ENCODE data around the gene EFCAB5.

The EFCAB5 gene

GRCh38 chr17:29958947-29959657, 17.7 kb downstream of the EFCAB5 start:
- H3K9me2 ChIP-seq (replicated peaks; ENCODE audit: insufficient read depth, low read length): no peaks in the 10 kb centered on the region
- no peak overlapping the region for H3K4me3 ChIP-seq (ENCODE audit: insufficient read depth, low read length, poor library complexity, severe bottlenecking)
- TF ChIP-seq CTCF (IDR thresholded peaks at IDR 0.05; ENCODE audit: insufficient read depth, low read length, poor library complexity, severe bottlenecking) (no peak), EZH2phosphoT487 (conservative IDR thresholded peaks at IDR 0.05; ENCODE audit: low read length) (no peak)
- H3K27ac ChIP-seq (ENCODE audit: low read depth, low read length): no peak overlapping the region
- H3K36me3 ChIP-seq (ENCODE audit: low read length): no peaks in the 10 kb centered on the region
- no peak overlapping the region for H2AFZ ChIP-seq (ENCODE audit: low read depth, low read length, severe bottlenecking)
- no peak overlapping the region for H3K9ac ChIP-seq (ENCODE audit: low read length)
- no peaks in the 10 kb centered on the region for H4K20me1 ChIP-seq (ENCODE audit: low read depth, low read length)
- H3K4me2 ChIP-seq (ENCODE audit: low read depth, low read length, poor library complexity, severe bottlenecking): no peak overlapping the region
- H3K79me2 ChIP-seq (ENCODE audit: insufficient read depth, low read length): no peaks in the 10 kb centered on the region
- H3F3A ChIP-seq (ENCODE audit: insufficient read depth): no peaks in the 10 kb centered on the region
- no peaks in the 10 kb centered on the region for H3K27me3 ChIP-seq (ENCODE audit: low read length)
- peaks cover 6% of the 10 kb centered on the region; the same call in 1 of the 2 replicates for H3K9me3 ChIP-seq (ENCODE audit: insufficient read depth, low read length)

GRCh38 chr17:29959658-29960337, 18.4 kb downstream of the EFCAB5 start:
- Histone ChIP-seq H3K4me3 (ENCODE audit: insufficient read depth, low read length, poor library complexity, severe bottlenecking) (no peak overlapping the region), H3K9me2 (replicated peaks; ENCODE audit: insufficient read depth, low read length) (no peaks in the 10 kb centered on the region), H3K27ac (ENCODE audit: low read depth, low read length) (no peak overlapping the region), H3K79me2 (ENCODE audit: insufficient read depth, low read length) (no peaks in the 10 kb centered on the region), H3F3A (ENCODE audit: insufficient read depth) (no peaks in the 10 kb centered on the region), H2AFZ (ENCODE audit: low read depth, low read length, severe bottlenecking) (no peak overlapping the region), H3K27me3 (ENCODE audit: low read length) (no peaks in the 10 kb centered on the region), H3K9ac (ENCODE audit: low read length) (no peak overlapping the region), H3K9me3 (ENCODE audit: insufficient read depth, low read length) (no peaks in the 10 kb centered on the region), H3K4me2 (ENCODE audit: low read depth, low read length, poor library complexity, severe bottlenecking) (no peak overlapping the region), H4K20me1 (ENCODE audit: low read depth, low read length) (no peaks in the 10 kb centered on the region), H3K36me3 (ENCODE audit: low read length) (no peaks in the 10 kb centered on the region)
- TF ChIP-seq CTCF (IDR thresholded peaks at IDR 0.05; ENCODE audit: insufficient read depth, low read length, poor library complexity, severe bottlenecking): no peak
- no peak for TF ChIP-seq EZH2phosphoT487 (conservative IDR thresholded peaks at IDR 0.05; ENCODE audit: low read length)

- H3K27ac ChIP-seq (ENCODE audit: low read depth, low read length): no peak overlapping the region
- H3K9ac ChIP-seq (ENCODE audit: low read length): no peak overlapping the region
- H2AFZ ChIP-seq (ENCODE audit: low read depth, low read length, severe bottlenecking): no peak overlapping the region
- no peaks in the 10 kb centered on the region for H3F3A ChIP-seq (ENCODE audit: insufficient read depth)
- no peak overlapping the region for H3K4me3 ChIP-seq (ENCODE audit: insufficient read depth, low read length, poor library complexity, severe bottlenecking)
- no peak overlapping the region for H3K4me2 ChIP-seq (ENCODE audit: low read depth, low read length, poor library complexity, severe bottlenecking)
- no peaks in the 10 kb centered on the region for H3K36me3 ChIP-seq (ENCODE audit: low read length)
- no peaks in the 10 kb centered on the region for H3K9me2 ChIP-seq (replicated peaks; ENCODE audit: insufficient read depth, low read length)
- H3K9me3 ChIP-seq (ENCODE audit: insufficient read depth, low read length): no peaks in the 10 kb centered on the region
- no peaks in the 10 kb centered on the region for H3K79me2 ChIP-seq (ENCODE audit: insufficient read depth, low read length)
- no peak for TF ChIP-seq EZH2phosphoT487 (conservative IDR thresholded peaks at IDR 0.05; ENCODE audit: low read length)
- TF ChIP-seq CTCF (IDR thresholded peaks at IDR 0.05; ENCODE audit: insufficient read depth, low read length, poor library complexity, severe bottlenecking): no peak
- H4K20me1 ChIP-seq (ENCODE audit: low read depth, low read length): no peaks in the 10 kb centered on the region
- no peaks in the 10 kb centered on the region for H3K27me3 ChIP-seq (ENCODE audit: low read length)
Measured at GRCh38 chr17:29962656-29963055, 21.2 kb downstream of the EFCAB5 start.
